ENCODE data around the gene SMCR8.
"Not testable (repeated sequence)": the region's sequence is repeated elsewhere in the genome, so short reads cannot be mapped to it uniquely, and the experiment has no call there.

SMCR8 gene

DNA sequence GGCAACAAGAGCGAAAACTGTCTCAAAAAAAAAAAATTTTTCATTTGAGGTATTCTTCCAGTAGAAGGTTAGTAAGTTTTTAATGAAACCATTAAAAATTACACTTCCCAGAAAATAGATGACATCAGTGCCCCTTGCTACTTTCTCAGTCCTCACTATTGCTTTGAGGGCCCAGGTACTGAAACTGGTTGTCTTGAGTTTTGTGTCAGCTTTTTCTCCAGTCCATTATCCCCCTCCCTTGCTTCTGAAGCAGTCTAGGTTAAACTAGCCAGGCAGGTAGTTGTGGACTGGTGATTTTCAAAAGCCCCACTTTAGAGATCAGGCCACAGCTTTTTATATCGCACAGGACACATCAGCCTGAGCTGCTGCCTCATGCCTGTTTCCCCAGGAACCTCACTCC, 10.9 kb downstream of the SMCR8 start:
- H3K27me3 Mint-ChIP-seq, result no peaks in the 10 kb centered on the region
- H3K9me3 Mint-ChIP-seq, result no peaks in the 10 kb centered on the region
- H3K4me3 Mint-ChIP-seq, result no peak overlapping the region
- peaks cover 19% of the 10 kb centered on the region for H3K4me1 Mint-ChIP-seq (ENCODE audit: low read depth)
- no peak for DNase-seq
- peak overlapping the region; percentile 89 for H3K27ac Mint-ChIP-seq
- H3K36me3 Mint-ChIP-seq (ENCODE audit: low read depth), result peaks cover 92% of the 10 kb centered on the region

- no peak overlapping the region for H3K4me3 Mint-ChIP-seq
- no peak for DNase-seq
- no peaks in the 10 kb centered on the region for H3K27me3 Mint-ChIP-seq
- peak overlapping the region; percentile 89 for H3K27ac Mint-ChIP-seq
- no peaks in the 10 kb centered on the region for H3K9me3 Mint-ChIP-seq
- peaks cover 95% of the 10 kb centered on the region for H3K36me3 Mint-ChIP-seq (ENCODE audit: low read depth)
- peaks cover 24% of the 10 kb centered on the region for H3K4me1 Mint-ChIP-seq (ENCODE audit: low read depth)
Observed at GRCh38 chr17:18326572-18326971, 11.5 kb downstream of the SMCR8 start.

DNA sequence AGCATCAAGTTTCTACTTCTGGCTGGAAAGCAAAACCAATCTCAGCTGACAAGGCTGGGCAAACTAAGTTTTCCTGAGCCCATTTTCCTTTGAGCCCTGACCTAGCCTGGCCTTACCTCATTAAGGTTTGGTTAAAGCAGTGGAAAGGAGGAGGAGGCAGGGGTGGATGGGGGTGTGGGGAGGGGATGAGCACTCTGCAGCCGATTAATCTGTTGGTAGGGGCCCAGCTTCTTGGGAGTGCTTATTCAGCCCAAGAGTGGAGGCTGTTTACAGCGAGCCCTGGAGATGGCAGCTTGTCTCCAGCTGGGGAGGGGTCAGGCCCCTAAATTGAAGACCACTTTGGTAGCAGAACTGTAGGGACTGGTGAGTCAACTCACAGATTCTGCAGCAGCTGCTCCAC, 12.0 kb downstream of the SMCR8 start:
- DNase-seq, result no peak
- no peaks in the 10 kb centered on the region for H3K9me3 Mint-ChIP-seq
- peak overlapping the region; percentile 63 for H3K27ac Mint-ChIP-seq
- no peaks in the 10 kb centered on the region for H3K27me3 Mint-ChIP-seq
- peaks cover 97% of the 10 kb centered on the region for H3K36me3 Mint-ChIP-seq (ENCODE audit: low read depth)
- H3K4me1 Mint-ChIP-seq (ENCODE audit: low read depth), result peaks cover 29% of the 10 kb centered on the region
- no peak overlapping the region for H3K4me3 Mint-ChIP-seq

- no peaks in the 10 kb centered on the region for H3K27me3 Mint-ChIP-seq
- no peaks in the 10 kb centered on the region for H3K9me3 Mint-ChIP-seq
- H3K36me3 Mint-ChIP-seq (ENCODE audit: low read depth), result peaks cover 97% of the 10 kb centered on the region
- peak overlapping the region; percentile 63 for H3K27ac Mint-ChIP-seq
- peaks cover 34% of the 10 kb centered on the region for H3K4me1 Mint-ChIP-seq (ENCODE audit: low read depth)
- no peak for DNase-seq
- H3K4me3 Mint-ChIP-seq, result no peak overlapping the region
Observed at GRCh38 chr17:18327556-18327955, 12.5 kb downstream of the SMCR8 start.

DNA sequence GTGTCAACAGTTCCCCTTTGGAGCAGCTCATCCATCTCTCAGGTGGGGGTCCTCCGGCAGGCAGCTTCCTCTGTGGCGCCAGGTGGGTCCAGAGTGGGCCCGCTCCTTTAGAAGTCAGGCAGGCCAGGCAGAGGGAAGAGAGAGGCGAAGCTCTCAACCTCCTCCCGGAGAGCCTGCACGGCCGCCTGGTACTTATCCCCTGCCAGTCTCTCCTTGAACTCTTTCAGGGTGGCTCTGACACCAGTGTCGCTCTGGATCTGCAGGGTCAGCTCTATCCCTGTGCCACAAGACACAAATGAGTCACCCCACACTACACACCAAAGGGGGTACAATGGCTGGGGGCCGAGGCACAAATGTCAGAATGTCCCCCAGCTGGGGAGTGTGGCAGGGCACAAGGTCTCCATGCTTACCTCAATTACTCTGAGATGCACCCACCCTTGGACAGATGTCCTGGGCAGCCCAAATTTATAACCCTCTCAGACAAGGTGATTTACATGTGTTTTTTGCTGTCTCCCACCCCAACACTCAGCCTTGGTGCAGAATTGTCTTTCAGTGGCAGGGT, 13.6 kb downstream of the SMCR8 start:
- H3K36me3 Mint-ChIP-seq (ENCODE audit: low read depth), result peaks cover 91% of the 10 kb centered on the region
- no peaks in the 10 kb centered on the region for H3K27me3 Mint-ChIP-seq
- H3K4me3 Mint-ChIP-seq, result no peak overlapping the region

GRCh38 chr17:18331879-18332278, 16.8 kb downstream of the SMCR8 start:
- H3K27ac Mint-ChIP-seq, result peak overlapping the region; percentile 58
- DNase-seq, result no peak
- no peaks in the 10 kb centered on the region for H3K9me3 Mint-ChIP-seq
- no peak overlapping the region for H3K4me3 Mint-ChIP-seq
- no peaks in the 10 kb centered on the region for H3K27me3 Mint-ChIP-seq
- peaks cover 91% of the 10 kb centered on the region for H3K36me3 Mint-ChIP-seq (ENCODE audit: low read depth)
- peaks cover 19% of the 10 kb centered on the region for H3K4me1 Mint-ChIP-seq (ENCODE audit: low read depth)

More for the DNA sequence above, 13.6 kb downstream of the SMCR8 start:
- DNase-seq, result no peak
- Mint-ChIP-seq H3K4me1 (ENCODE audit: low read depth) (peaks cover 38% of the 10 kb centered on the region), H3K9me3 (no peaks in the 10 kb centered on the region), H3K27ac (peak overlapping the region; percentile 44)

GRCh38 chr17:18332909-18333489, 17.9 kb downstream of the SMCR8 start:
- Mint-ChIP-seq H3K36me3 (ENCODE audit: low read depth) (peaks cover 90% of the 10 kb centered on the region), H3K27ac (peak overlapping the region; percentile 33)
- DNase-seq, result no peak

GRCh38 chr17:18338158-18338557, 23.1 kb downstream of the SMCR8 start:
- peaks cover 82% of the 10 kb centered on the region for H3K36me3 Mint-ChIP-seq (ENCODE audit: low read depth)
- H3K27ac Mint-ChIP-seq; H3K4me3 Mint-ChIP-seq; H3K9me3 Mint-ChIP-seq; H3K4me1 Mint-ChIP-seq (ENCODE audit: low read depth); H3K27me3 Mint-ChIP-seq; DNase-seq: not testable (repeated sequence)

More at GRCh38 chr17:18332909-18333489, 17.9 kb downstream of the SMCR8 start:
- Mint-ChIP-seq H3K9me3 (no peaks in the 10 kb centered on the region), H3K4me3 (no peak overlapping the region), H3K27me3 (no peaks in the 10 kb centered on the region), H3K4me1 (ENCODE audit: low read depth) (peaks cover 19% of the 10 kb centered on the region)

DNA sequence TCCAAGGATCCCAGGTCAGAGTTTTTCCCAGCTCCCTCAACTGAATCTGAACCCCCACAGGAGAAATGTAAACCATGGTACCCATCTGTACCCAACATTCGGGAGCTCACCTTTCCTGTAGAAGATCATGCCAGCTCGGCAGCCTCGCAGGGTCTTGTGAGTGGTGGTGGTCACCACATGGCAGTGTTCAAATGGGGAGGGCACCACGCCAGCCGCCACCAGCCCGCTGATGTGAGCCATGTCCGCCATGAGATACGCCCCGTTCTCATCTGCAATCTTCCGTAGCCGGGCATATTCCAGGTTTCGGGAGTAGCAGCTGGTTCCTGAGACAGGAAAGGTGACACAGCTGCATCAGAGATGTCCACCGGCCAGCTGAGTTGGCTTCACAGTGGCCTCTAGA, 24.8 kb downstream of the SMCR8 start:
- Mint-ChIP-seq H3K36me3 (ENCODE audit: low read depth) (peaks cover 85% of the 10 kb centered on the region), H3K4me1 (ENCODE audit: low read depth) (no peaks in the 10 kb centered on the region), H3K27me3 (no peaks in the 10 kb centered on the region), H3K27ac (no peak overlapping the region), H3K9me3 (no peaks in the 10 kb centered on the region), H3K4me3 (no peak overlapping the region)
- no peak for DNase-seq

GRCh38 chr17:18344021-18344420, 28.9 kb downstream of the SMCR8 start:
- Mint-ChIP-seq H3K27ac (no peak overlapping the region), H3K4me3 (no peak overlapping the region), H3K9me3 (no peaks in the 10 kb centered on the region), H3K36me3 (ENCODE audit: low read depth) (peaks cover 92% of the 10 kb centered on the region), H3K4me1 (ENCODE audit: low read depth) (no peaks in the 10 kb centered on the region), H3K27me3 (no peaks in the 10 kb centered on the region)
- no peak for DNase-seq

DNA sequence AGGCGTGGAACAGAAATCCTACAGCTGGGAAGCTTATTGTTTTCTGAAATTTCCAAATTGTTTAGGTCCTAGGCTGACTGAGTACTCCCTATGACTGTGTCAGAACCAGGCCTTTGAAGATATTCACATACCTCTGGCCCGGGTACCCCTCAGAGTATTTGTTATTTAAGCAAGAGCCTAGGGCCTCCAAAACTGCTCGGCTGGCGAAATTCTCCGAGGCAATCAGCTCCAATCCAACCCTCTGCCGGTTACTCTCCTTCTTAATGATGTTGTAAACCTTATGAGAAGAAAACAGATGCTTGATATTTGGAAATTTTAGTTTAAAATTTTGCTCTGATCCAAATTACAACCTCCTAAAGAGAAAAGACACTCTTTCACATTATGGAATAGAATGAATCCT, 38.4 kb downstream of the SMCR8 start:
- Mint-ChIP-seq H3K27me3 (no peaks in the 10 kb centered on the region), H3K4me1 (ENCODE audit: low read depth) (no peaks in the 10 kb centered on the region), H3K27ac (no peak overlapping the region), H3K9me3 (no peaks in the 10 kb centered on the region), H3K4me3 (no peak overlapping the region), H3K36me3 (ENCODE audit: low read depth) (peaks cover 60% of the 10 kb centered on the region)
- DNase-seq, result no peak

- Mint-ChIP-seq H3K36me3 (ENCODE audit: low read depth) (peaks cover 59% of the 10 kb centered on the region), H3K4me3 (no peak overlapping the region), H3K27ac (no peak overlapping the region), H3K9me3 (no peaks in the 10 kb centered on the region), H3K4me1 (ENCODE audit: low read depth) (peaks cover 3% of the 10 kb centered on the region), H3K27me3 (no peaks in the 10 kb centered on the region)
- no peak for DNase-seq
Observed at GRCh38 chr17:18356624-18357023, 41.5 kb downstream of the SMCR8 start.

GRCh38 chr17:18360518-18360917, 45.4 kb downstream of the SMCR8 start:
- no peaks in the 10 kb centered on the region for H3K27me3 Mint-ChIP-seq
- no peak overlapping the region for H3K4me3 Mint-ChIP-seq
- H3K4me1 Mint-ChIP-seq (ENCODE audit: low read depth), result peaks cover 17% of the 10 kb centered on the region
- no peaks in the 10 kb centered on the region for H3K9me3 Mint-ChIP-seq
- no peak for DNase-seq
- no peak overlapping the region for H3K27ac Mint-ChIP-seq
- peaks cover 35% of the 10 kb centered on the region for H3K36me3 Mint-ChIP-seq (ENCODE audit: low read depth)

GRCh38 chr17:18361837-18362697, 47.0 kb downstream of the SMCR8 start:
- H3K9me3 Mint-ChIP-seq, result no peaks in the 10 kb centered on the region
- peak overlapping the region; percentile 67 for H3K27ac Mint-ChIP-seq
- DNase-seq, result no peak
- peaks cover 17% of the 10 kb centered on the region for H3K4me1 Mint-ChIP-seq (ENCODE audit: low read depth)
- peak overlapping the region; percentile 87 for H3K4me3 Mint-ChIP-seq
- peaks cover 27% of the 10 kb centered on the region for H3K36me3 Mint-ChIP-seq (ENCODE audit: low read depth)
- no peaks in the 10 kb centered on the region for H3K27me3 Mint-ChIP-seq

DNA sequence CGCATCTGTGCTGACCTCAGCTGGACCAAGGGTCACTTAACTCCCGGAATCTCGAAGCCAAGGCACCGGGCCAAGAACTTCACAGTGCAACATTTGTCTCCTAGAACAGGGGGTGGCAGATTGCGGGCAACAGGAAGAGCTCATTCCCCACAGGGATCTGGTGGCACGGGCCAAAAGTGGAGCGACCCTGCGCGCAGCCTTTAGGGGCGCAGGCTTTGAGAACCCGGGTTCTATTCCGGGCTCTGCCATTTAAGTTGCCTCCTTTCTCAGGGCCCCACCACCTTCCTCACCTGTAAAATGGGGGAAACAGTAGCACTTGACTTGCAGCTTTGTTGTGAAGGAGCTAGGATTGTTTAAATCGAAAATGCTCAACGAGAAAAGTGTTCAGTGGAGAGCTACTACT, 47.6 kb downstream of the SMCR8 start:
- Mint-ChIP-seq H3K4me3 (peak overlapping the region; percentile 87), H3K36me3 (ENCODE audit: low read depth) (peaks cover 25% of the 10 kb centered on the region), H3K27ac (peak overlapping the region; percentile 67), H3K27me3 (no peaks in the 10 kb centered on the region), H3K4me1 (ENCODE audit: low read depth) (peaks cover 17% of the 10 kb centered on the region), H3K9me3 (no peaks in the 10 kb centered on the region)
- DNase-seq, result peak; percentile 43

All from activated T-cell treated with anti-CD3 and anti-CD28 coated beads, Interleukin-2, amount 50 U/mL, for 24 hours (primary cell).